Measurements from ENCODE around the gene HS3ST5.
"Not testable (repeated sequence)": the region's sequence is repeated elsewhere in the genome, so short reads cannot be mapped to it uniquely, and the experiment has no call there.

HS3ST5 gene

DNA sequence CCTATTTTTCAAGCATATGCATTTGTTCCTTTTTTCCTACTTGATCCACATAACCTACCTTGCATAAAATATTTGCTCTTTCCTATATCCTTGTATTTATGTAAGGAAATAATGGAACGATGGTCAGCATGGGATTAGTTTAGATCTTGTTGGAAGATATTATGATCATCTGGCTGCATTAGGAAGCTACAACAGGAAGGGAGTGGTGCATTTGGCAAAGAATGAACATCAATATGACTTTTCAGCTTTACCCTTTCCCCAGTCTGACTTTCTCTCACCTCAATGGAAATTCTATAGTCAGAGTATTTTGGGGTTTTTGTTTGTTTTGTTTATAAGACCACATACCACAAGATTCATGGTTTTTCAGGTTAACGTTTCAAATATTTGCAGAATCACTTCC lies 66.0 kb downstream of the HS3ST5 start:
- DNase-seq (ENCODE audit: low spot score), result no peak

DNA sequence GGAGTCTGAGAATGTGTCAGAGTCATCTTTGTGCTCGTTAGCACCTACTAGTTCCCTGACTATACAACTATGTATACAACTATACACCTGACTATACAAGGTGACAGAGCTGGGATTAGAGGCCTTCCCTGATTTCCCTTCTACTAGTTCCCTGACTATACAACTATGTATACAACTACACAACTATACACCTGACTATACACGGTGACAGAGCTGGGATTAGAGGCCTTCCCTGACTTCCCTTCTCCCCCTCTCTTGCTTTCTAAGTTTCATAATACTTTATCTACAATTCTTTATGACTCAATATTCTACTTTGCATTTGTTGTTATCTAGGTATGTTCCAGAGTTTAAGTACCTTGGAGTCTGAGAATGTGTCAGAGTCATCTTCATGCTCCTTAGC lies 68.0 kb downstream of the HS3ST5 start:
- no peak for DNase-seq (ENCODE audit: low spot score)

DNA sequence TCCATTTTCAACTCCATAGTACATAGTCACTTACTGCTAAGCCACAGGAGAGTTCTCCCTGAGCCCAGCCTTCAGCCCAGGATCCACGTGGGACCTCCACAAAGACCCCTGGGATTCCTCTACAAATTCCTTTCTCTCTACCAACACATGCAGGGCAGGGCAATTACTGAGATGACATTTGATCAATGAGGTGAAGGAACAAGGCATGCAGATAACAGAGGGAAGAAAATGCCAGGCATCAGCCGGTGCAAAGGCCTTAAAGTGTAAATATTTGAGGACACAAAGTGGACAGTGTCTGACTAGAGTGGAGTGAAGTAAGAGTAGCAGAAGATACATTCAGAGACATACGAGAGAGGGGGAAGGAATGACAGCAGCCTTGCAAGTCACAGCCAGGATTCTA lies 70.2 kb downstream of the HS3ST5 start:
- DNase-seq (ENCODE audit: low spot score), result no peak

DNA sequence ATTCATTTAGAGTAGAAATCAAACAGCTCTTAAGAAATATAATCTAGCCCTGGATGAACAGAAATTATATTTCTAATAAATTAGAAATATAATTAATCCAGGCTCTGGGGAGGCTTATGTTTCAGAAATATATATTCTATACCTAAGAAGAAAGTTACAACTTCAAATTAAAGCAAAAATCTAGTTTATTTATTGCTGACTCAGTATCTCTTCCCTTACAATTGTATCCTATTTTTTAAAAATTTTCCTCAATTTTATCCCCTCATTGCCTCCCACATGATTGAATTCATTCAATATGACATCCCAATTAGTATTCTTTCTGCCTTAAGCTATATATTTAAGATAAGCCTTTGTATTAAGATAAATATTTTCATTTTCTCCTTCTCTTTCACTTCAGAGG lies 71.4 kb downstream of the HS3ST5 start:
- no peak for DNase-seq (ENCODE audit: low spot score)

DNA sequence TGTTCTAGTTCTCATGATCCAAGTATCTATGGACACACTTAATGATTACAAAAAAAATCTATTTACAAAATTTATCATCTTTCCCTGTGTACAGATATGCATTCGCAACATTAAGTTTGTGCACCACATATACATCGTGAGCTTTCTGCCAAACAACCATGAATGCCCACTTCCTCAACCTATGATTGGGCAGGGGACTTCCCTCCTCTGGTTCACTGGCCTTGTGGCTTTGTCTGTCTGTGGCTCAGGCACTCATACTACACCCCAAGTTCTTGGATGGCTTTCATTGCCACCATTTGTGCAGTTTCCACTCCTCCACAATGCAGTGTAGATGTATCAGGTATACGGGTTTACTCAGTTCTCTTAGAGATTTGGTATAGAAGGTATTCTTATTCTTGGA lies 74.9 kb downstream of the HS3ST5 start:
- no peak for DNase-seq (ENCODE audit: low spot score)

DNA sequence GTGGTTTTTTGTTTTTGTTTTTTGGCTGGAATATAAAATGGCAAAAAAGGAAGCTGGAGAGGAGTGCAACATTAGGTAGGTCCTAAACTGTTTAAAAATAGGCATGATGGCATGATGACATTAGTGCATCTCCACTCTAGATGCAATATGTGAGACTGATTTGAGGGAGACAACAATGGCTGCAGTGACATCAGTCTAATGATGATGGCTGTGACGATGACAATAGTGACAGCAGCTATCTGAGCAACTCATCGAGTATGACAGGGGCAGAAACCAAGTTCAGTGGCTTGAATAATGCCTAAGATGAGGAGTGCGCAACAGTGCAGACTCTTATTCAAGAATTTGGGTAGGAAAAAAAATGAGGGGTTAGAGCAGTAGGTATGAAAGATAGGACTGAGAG lies 82.0 kb downstream of the HS3ST5 start:
- no peak for DNase-seq (ENCODE audit: low spot score)

DNA sequence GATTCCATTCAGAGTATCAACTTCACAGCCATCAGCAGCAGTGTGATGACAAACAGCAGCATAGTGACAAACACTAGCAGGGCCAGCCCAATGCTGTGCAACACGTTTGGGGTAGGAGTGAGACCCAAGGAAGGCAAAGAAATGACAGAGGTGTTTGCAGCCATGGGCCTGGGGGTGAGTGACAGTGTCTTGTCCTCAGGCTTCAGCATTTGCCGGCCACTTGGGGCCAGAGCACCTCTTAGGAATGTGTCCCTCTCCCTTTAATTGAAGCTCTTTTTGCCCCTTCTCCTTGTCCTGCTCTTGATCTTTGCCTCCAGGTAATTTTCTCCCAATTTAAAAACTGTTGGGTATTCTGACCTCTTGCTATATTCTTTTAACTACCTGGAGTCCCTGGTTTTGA lies 84.4 kb downstream of the HS3ST5 start:
- DNase-seq (ENCODE audit: low spot score), result no peak

DNA sequence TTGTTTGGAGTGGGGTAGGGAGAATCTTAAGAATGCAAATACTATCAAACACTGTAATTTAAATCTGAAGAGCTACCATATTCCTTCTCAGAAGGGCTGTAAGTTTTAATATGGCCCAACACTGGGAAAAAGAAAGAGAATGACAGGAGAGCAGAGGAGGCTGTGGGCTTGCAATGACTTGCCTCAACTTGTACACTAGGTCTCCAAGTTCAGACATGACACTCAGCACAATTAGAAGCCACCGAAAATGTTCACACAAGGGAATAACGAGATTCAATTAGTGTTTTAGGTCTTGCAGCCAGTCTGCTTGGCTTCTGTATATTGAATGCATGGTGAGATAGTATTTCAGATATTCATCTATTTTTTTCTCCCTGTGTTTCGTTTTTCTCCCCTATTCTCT lies 89.4 kb downstream of the HS3ST5 start:
- no peak for DNase-seq (ENCODE audit: low spot score)

DNA sequence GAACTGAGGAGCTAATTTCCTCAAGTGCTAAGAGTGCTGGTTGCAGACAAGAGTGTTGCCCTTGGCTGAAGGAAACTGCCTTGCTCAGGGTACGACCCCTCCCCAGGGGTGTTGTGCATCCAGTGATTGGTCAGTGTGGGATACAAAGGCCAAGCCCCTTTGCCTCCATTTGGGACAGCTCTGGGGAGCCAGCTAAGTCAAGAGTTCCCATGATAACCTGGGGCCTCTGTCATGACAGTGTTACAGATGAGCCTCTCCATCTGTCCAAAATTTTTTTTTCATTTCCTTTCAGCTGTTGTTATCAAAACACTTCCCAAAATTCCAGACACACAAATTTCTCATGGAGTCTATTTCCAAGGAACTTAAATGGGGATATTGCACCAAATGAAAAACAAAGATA lies 93.3 kb downstream of the HS3ST5 start:
- DNase-seq (ENCODE audit: low spot score), result no peak

DNA sequence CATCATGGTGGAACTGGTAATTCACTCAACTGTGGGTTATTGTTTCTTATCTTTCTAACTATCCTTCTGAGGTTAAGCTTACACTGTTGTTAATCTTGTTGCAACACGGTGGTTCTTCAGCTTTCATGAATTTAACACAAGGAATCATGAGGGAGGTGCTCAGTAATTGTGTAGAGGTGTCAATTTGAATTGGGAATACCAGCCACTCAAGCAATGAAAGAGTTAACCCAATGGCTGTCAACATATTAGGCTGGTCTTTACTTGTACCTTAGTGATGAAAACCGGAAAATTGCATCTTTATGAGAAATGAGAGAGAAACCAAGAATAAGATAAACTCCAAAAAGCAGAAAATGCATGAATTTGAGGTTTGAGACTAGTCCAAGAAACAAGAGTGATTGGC lies 95.7 kb downstream of the HS3ST5 start:
- DNase-seq (ENCODE audit: low spot score), result no peak

DNA sequence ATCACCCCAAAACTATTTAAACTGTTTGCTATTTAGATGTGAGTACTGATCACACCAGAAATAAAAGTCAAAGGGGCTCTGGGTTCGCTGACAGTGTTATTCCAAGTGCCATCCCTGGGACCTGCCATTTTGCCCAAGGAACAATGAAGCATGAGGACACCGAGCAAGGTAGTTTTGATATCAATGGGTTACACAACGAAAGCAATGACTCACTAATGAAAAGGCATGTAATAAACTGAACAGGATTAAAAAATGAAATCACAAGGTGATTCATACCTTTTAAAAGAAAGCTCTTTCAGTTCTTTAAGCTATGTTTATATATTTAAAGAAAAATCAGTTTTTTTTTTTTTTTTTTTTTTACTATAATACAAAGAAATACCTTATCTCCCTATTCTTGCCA lies 102.0 kb downstream of the HS3ST5 start:
- no peak for DNase-seq (ENCODE audit: low spot score)

DNA sequence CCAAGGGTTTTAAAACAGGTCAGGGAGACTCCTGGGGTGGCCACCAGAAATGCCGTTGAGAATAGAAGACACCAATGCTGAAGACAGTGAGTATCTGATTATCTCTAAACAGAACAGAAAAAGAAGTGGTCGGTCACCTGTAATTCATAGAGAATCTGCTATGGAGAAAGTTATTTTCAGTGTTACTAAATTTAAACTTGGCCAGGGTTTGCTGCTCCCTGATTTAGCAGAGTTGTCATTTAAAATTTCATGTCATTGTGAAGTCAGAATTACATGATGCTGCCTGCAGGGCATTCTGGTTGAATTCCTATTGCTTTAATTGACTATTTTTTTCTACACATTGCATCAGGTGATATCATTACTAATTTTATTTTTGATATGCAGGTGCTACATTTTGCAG lies 114.1 kb downstream of the HS3ST5 start:
- no peak for DNase-seq (ENCODE audit: low spot score)

DNA sequence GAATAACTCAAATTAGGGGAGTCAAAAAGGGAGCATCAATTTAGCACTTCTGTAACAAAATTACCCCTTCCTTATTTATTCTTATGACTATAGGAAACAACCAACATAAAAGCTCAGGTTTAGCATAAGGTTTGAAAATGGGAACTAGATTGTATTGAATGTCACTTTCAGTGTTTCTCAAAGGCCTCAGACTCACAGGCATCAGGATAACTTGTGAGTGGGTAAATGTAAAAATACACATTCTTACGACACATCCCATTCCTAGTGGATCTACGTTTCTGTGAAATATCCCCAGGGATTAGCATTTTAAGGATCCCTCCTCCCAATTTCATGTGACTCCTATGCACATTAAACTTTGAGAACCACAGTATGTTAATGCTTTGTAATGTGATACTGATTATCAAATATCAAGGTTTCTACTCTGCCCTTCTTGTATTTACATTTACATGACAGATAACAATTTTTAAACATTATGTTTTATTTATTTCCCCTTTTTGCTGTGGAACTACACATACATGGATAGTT lies 114.8 kb downstream of the HS3ST5 start:
- DNase-seq (ENCODE audit: low spot score), result no peak

DNA sequence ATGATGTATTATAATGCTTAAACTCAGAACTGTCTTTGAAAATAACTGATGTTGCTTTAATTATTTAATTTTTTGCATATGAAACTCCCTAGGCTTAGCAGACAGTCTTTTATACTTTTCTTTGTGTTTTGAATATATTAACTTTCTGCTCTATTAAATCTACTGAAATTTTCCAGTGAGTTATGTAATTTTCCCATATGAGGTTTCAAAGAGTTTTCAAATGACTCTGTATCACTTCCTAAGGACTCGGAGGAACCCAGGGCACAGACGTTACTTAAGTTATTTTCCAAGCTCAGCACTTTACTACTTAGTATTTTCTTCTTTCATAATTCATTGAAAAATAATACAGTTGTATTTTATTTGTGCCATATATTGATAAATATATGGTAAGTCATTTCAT lies 122.6 kb downstream of the HS3ST5 start:
- no peak for DNase-seq (ENCODE audit: low spot score)

DNA sequence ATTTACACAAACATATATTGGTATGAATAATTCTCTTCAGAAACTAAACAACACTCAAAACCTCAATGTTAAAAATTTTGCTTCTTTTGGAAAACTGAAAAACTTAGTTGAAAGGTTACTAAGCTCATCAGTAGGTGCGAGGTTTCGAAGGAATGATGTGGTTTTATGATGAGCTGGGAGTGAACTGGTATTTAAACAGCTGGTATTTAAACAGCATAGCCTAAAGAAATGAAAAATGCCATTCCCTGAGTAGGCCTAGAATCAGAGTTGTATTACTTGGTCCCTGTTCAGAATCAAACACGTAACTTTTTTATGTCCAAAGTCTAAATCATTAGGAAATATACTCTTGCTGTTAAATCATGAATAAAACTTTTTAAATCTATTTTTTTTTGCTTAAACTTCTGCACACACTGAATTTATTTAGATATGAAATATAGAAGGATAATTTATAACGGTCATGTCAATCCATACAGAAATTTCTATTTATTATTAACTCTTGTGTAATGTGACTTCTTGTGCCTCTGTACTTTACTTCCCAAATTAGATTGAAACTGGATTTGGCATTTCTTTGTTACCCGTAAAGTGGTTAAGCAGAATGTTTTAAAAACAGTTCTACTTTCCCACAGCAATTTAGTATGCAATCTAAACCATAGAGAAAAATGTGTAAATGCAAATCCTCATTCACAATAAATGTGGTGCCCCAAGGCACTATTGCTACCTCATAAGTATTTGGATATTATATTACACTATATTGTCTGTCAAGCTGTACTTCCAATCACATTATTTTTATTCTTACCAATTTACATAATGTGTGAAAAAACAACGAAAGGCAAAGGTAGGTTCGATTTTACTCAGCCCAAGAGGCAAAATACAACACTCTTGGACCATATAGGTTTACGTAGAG lies 124.1 kb downstream of the HS3ST5 start:
- no peak for DNase-seq (ENCODE audit: low spot score)

DNA sequence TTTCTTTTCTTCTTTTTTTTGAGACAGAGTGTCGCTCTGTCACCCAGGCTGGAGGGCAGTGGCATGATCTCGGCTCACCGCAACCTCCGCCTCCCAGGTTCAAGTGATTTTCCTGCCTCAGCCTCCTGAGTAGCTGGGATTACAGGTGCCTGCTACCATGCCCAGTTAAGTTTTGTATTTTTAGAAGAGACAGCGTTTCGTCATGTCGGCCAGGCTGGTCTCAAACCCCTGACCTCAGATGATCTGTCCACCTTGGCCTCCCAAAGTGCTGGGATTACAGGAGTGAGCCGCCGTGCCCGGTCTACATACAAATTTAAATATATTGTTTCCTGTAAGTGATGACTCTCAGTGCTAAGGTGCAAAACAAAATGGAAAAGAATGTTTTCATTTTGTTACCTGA lies 124.8 kb downstream of the HS3ST5 start:
- DNase-seq (ENCODE audit: low spot score), result not testable (repeated sequence)

DNA sequence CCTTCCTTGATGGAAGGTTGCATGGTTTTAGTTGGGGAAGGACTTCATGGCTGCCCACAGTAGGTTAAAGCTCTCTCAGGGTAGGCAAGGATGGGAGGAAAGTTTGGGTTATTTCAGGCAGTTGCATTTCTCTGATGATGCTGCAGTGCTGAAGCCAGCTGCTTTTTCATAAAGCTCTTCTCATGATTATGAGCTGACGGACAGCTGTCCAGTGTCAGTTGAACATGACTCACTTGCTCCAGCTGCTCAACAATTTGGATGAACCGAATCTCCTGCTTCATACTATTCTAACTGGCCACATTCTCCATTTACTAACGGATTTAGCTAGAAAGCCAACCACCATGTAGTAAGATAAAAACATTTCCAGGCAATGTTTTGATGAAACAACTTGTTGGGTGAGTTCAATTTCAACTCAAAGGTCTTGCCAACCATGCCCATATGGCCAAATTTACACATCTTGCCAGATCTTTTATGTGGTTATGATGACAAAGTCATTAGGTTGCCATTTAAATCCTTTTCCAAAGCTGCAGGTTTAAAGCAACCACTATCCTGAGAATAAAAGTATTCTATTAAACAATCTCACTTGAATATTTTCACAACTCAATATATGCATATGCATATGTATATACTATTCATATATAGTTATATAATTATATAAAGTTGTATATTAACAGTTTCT lies 125.9 kb downstream of the HS3ST5 start:
- no peak for DNase-seq (ENCODE audit: low spot score)

DNA sequence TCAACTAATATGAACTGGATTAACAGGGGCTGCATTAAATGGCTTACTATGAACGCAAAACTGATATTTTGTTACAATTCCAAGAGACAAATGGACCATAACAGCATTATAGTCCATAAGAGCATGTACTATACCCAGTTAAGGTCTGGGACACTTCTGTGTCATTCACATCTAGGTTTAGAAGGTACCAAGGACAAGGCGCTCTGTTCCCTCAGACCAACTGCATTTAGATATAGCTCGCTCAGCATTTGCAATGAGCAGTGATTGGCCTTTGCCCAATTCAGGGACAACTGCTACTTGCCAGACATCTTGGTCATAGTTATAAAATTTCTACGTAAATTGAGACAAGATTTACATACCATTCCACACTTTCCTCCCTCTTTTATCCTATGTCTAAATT lies 132.4 kb downstream of the HS3ST5 start:
- DNase-seq (ENCODE audit: low spot score), result no peak

DNA sequence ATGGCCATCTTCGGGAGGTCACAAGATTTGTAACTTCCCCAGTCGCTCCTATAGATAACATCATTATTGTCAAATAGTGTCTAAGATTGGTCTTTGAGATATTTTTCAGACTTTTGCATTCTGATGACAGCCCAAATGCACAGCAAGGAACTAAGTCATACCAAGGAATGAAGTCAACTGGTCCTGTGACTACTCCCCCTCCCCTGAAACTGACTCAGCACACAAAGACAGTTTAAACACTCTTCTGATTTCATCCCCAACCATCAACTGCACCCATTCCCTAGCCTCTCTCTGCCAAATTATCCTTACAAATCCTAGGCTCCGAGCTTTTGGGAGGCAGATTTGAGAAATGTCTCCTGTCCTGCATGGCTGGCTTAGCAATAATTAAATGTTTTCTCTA lies 139.4 kb downstream of the HS3ST5 start:
- no peak for DNase-seq (ENCODE audit: low spot score)

DNA sequence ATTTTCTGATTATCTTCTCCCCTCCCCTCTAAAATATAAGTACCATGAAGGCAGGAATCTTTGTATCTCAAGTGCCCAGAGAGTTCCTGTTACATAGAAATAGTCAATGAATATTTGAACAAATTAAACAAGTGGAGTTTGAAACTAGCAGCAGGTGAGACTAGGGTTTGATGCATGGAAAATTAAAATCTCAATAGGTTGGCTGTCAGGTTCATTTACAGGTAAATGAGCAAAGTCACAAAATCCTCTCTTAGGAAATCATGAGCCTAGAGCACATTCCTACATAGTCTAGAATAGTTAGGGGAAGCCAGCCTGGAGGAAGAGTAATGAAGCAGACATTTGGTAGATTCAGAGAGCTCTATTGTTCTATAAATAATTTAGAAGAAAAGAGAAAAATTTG lies 140.4 kb downstream of the HS3ST5 start:
- DNase-seq (ENCODE audit: low spot score), result no peak

DNA sequence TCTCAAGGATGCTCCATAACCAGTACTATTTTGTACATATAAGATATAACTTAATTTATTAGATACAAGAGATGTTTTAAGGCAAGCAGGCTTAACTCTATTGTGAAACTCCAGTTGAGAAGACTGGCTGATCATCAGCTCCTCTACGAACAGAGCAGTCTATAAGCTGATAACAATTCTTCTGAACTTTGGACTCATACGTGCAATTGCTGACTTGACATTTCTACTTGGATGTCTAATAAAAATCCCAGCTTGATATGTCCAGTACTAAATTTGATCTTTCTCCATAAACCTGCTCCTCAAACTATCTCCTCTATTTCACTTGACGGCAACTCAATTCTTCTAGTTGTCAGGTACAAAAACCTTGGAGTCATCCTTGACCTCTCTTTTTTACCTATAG lies 141.9 kb downstream of the HS3ST5 start:
- DNase-seq (ENCODE audit: low spot score), result no peak

DNA sequence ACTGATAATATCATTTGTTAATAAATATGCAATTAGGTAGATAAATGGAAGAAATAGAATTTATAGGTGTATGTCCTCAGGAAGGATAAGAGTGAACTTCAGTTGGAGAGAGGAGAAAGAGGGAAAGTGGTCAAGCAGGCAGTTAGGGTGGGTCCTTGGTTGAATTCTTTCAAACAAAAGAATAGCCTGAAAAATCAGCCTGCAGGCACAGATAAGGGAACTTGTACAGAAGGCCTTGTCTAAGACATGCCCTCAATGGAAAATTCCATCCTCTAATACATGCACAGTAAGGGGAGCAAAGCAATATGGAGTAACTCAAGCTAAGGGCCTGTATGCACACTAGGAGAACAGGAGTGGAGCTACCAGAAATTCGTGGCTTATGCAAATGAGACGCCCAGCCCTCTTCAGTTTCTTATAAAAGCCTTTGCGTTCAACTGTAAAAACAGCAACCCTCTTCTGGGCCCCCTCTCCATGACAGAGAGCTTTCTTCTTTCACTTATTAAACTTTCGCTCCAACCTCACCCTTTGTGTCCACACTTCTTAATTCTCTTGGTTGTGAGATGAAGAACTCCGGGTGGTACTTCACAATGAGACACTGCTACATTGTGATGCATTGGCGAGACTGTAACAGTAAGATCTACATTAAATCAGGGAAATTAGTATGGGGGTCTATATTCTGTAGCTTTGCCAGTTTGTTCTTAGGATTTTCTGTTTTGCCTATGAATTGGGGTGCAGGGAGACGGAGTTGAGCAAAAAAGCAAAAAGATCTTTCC lies 147.0 kb downstream of the HS3ST5 start:
- DNase-seq (ENCODE audit: low spot score), result no peak

DNA sequence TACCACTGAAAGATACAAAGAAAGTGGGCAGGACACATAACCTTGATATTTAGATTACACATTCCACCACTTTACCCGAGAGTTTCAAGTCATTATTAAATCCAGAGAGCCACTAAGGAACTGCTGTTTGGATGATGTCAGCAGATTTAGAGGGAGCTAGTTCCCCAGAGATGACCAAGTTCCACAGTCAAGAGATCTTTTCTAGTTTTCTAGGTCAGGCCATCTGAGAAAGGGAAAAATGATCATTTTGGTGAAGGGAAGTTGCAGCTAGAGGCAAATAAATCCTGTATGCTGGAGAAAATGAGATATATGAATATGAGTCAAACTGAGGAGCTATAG lies 147.8 kb downstream of the HS3ST5 start:
- DNase-seq (ENCODE audit: low spot score), result no peak

All from left forelimb (tissue), 1 donor.